GM19043 (cell line): ENCODE measurements around the gene FAM20C.

Experiments used
- ATAC-seq: cut with Tn5 transposase; IDR thresholded peaks from one replicate; pipeline ENCODE4 v1.9.1; 2021; ENCODE audit warnings: low read depth; ENCODE audit not compliant: unreplicated experiment

The FAM20C gene

DNA sequence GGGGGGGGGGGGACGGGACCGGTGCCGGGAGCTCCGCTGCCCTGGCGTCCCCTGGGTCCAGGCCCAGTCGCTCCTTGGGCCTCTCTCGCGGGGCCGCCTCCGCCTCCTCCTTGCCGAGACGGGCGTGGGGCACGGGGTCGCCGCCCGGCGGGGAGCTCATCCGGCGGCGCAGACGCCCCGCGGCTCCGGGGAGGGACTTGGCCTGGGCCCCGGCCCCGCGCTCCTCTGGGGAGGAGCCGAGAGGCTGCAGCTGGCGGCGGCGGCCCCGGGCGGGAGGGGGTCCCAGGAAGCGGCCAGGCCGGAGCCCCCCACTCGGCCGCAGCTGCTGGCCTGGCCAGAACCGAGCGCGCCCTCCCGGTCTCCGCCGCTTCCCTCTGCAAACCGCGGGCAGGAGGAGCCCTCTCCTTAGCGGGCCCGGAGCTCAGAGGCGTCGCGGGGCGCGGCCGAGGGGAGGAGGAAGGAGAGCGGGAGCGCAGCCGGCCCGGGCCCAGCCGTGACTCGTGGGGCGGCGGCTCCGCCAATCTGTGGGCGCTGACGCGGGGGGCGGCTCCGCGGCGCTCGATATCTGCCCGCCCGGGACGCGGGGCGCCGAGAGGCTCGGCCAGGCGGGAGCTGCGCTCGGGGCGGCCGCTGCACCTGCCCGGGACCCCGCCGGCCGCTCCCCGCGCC, at the start of gene FAM20C:
FAM20C (plus strand) TSS at position 591 of the 669 bp plus-strand sequence. CDS start 629 bp downstream, outside the sequence.
- no peak for ATAC-seq

DNA sequence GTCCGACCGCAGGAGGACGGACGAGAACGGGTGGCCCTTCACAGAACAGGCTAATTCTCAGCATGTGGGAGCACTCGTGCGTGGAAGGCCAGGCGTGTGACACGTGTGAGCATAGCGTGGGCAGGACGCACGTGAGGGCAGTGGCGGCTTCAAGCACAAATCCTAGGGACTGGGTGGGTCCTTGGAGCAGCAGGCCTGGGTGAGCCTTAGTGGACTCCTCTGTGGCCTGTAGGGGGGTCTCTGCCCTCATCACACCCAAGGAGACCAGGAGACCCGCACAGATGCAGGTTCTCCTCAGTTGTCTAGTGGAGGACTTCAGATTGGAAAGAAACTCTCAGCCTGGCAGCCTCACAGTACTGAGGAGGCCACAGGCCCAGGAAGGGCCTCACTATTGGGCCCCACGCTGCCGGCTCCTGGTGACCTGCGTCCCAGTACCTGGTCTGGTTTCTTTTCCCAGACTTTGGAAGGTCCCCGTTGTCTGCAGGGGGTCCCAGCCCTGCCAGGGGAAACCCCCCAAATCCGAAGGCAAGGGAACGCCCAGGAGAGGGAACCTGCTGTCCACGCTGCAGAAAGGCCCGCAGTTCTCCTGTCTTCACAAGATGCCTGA, 49.1 kb upstream of the FAM20C start:
- no peak for ATAC-seq

DNA sequence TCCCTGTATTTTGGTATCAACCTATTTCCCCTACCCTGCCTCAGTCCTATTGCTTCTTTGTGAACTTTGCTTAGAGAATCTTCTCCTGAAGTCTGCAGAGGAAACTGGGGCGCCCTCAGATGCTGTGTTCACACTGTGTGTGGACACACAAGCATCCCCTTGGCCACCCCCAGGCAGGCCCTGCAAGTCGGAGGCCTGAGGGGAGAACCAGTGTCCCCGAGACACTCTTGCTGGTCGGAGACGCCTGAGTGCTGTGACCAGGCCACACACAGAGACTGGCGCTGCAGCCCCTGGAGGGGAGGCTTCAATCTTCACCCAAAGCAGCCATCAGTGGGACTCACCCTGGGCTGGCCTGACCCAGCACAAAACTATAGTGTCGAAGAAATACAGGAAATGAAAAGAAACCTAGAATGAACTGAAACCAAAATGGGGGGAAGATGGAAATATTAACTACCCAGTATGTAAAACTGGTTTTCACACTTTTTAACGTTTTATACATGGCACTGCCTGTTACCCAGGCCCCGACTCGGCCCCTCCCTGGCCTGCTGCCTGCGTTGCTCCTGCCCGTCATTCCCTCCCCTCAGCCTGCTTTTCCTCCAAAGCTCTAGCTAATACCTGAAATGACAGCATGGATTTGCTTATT, 48.4 kb upstream of the FAM20C start:
- peak; percentile 66 for ATAC-seq

DNA sequence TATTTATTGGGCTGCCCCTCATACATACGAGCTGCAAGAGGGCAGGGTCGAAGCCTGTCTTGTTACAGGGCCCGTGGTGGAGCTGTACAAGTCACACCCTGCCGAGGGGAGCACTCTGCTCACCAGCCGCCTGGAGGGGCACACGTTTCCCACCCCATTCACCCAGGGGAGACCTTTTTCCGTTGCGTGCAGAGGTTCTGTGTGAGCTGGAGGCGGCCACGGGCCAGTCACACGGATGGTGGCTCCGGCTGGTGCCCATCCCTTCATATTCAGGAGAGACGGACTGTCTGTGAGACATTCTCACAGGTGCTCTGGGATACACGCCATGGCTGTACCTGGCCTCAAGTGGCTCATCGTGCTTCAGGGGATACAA, 47.9 kb upstream of the FAM20C start:
- no peak for ATAC-seq

DNA sequence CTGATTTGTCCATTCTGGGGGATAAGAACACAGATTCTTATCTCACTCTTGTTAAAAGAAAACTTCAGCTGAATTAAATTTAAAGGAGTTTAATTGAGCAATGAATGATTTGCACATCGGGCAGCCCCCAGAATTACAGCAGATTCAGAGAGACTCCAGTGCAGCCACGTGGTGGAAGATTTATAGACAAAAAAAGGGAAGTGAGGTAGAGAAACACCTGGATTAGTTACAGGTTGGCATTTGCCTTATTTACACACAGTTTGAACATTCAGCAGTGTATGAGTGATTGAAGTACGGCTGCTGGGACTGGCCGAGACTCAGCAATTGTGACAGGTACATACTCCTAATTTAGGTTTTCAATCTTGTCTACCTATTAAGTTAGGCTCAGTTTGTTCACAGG, 46.5 kb upstream of the FAM20C start:
- no peak for ATAC-seq

DNA sequence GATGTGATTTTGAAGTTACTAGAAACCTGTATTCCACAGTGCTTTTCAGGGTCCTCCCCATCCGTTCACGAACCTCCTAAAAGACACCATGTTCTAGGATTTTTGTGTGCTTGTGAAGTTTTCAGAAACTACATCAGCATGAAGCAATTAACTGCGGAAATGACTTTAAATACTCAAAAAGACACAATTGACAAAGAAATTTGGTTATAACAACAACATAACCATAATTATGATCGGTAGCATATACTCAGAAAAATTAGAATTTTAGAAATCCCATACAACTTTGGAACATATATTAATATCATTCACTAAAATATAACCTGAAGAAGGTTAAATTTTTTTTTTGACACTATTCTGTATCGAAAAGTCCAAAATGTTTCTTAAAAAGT, 43.8 kb upstream of the FAM20C start:
- no peak for ATAC-seq

DNA sequence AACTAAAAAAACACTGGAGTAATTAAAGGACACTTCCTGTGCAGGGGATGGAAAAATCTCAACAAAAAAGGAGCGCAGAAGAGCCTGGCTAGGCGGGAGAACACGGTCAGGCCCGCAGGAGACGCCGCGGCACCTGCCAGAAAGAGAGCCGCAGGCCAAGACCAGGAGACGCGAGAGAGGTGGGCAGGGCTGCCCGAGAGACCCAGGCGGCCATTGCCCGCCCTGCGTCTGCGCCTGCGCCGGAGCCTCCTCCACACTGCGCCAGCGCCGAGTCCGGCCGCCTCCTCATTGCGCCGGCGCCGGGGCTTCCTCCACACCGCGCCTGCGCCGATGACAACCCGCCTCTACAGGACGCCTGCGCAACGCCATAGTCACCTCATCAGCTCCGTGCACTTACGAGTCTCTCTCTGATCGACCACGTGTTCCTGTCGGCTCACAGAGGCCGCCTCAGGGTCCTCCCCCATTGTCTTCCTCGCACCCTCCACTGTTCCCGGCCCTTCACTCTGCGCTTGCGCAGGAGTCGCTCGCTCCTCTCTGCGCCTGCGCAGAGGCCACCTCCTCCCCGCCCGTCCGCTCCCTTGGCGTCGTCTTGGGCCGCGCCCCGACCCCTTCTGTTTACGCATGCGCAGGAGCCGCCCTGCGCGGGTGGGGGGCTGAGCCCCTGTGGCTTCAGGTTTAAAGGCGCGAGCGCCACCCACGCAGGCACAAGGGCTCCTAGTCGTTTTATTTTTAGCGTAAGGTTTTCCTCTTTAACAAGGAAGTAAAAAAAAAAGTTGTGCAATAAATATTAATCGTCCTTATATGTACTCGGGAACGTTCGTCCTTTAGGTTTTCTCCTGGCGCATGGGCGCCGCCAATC, 43.2 kb upstream of the FAM20C start:
- peak; percentile 96 for ATAC-seq

DNA sequence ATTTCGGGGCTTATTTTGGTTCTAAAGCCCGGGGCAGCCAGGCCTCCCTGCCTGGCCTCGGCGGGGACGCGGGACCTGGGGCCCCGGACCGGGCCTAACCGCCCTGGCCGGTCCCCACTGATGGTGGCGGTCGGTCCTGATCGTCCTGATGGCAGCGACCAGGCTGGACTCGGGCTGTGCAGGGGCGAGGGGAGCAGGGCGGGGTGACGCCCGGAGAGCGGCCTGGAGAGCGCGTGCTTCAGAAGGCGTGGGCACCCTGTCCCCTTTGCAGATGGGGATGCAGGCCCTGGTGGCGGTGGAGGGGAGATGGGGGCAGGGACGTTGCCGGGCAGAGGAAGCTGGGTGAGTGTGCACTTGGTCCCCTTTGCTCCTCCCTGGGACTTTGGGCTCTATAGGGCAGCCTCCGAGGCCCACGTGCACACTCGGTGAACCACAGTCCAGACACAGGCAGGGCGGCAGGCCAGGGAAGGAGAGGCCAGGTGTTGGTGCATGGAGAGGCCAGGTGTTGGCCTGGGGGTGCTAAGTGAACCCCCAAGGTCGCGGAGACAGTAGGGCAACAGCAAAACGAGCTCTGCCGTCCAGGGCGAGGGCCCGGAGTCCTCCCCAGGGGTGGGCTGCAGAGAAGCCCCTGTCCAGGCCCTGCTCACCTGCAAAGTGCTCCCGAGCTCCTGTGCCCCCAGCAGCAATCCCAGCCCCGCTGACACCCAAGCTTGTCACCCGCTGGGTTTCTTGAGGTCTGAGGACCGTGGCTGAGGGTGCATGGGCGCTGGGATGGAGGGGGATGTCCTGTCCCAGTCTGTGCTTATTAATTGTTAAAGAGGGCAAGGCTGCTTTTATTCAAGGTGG, 42.4 kb upstream of the FAM20C start:
- ATAC-seq: no peak

DNA sequence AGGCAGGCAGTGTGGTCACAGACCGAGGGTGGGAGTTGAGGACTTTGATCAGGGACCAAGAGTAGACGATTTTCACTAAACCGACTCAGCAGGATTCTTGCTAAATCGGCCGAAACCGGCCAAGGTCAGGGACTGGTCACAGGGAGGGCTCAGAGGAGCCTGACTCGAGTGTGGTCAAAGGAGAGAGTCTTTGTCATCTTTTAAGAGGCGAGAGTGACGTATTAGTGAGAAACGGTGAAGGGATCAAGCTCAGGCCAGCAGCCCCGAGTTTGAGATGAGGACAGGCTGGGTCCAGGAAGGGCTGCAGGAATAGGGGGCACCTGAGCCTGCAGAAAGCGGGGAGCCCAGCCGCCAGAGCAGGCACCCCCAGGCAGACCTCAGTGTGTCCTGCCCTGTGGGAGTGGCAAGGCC, 41.6 kb upstream of the FAM20C start:
- ATAC-seq: no peak

DNA sequence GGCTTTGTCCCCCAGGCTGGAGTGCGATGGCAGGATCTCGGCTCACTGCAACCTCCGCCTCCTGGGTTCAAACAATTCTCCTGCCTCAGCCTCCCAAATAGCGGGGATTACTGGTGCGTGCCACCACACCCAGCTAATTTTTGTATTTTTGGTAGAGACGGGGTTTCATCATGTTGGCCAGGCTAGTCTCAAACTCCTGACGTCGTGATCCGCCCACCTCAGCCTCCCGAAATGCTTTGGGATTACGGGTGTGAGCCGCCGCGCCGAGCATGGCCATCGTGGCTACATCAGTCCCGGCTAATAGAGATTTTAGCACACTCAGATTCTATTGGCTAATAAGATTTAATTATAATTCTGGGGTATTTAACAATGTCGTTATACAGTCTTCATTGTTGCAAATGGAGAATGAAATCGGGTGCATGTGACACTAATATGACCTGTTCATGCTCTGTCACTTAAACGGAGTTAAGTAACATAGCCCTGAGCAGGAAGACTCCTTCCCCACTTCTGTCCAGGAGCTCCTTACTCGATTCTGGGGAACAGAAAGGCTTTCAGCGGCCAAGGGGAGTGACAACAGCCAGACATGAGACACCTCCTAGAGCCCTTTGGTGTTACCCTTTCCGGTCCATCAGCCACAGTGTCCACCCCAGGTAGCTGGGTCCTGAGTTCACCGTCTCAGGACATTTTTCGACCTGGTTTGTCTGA, 40.9 kb upstream of the FAM20C start:
- no peak for ATAC-seq

DNA sequence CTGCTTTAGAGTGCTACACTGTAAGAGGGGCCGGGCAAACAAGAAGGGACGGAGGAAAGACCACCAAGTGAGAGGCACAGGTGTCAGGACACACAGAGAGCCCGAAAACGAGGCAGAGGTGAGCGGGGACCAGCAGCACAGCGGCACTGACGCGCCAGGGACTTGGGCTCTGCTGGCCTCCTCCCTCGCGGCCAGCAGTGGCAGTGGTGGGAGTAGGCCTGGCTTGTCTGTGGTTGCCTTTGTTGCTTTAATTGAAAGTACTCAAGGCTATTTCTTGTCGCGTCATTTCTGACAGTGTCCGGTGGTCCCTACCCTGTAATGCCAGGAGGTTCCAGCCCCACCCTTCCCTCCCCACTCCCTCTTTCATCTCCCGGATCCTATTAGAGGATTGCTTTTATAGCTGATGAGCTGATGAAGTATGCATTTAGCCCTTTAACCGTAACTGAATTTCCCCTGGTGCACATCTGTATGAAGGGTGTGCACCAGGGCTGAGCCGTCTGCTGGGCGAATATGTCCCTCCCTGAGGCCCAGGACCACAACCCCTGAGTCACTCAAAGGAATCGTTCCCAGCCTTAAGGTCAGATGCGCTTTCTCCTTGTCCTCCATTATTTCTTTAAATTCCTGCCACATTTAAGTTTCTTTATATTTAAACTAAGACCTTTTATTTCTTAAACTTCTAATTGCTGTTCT, 39.5 kb upstream of the FAM20C start:
- ATAC-seq: no peak

DNA sequence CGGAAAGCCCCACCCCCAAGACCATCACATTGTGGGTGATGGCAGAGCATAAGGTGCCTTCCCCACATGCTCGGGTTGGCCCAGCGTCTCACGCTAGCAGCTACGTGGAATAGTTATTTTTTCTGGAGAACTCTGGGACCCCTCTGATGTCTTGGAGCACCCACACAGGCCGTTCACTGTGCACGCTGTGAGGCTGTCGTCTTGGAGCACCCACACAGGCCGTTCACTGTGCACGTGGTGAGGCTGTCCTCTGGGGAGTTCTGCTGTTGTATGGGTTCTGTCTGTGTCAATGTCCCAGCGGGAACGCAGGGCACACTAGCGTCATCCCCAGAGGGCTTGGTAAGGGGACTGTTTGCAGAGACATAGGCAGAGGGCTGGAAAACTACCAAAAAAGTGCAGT, 38.8 kb upstream of the FAM20C start:
- no peak for ATAC-seq

DNA sequence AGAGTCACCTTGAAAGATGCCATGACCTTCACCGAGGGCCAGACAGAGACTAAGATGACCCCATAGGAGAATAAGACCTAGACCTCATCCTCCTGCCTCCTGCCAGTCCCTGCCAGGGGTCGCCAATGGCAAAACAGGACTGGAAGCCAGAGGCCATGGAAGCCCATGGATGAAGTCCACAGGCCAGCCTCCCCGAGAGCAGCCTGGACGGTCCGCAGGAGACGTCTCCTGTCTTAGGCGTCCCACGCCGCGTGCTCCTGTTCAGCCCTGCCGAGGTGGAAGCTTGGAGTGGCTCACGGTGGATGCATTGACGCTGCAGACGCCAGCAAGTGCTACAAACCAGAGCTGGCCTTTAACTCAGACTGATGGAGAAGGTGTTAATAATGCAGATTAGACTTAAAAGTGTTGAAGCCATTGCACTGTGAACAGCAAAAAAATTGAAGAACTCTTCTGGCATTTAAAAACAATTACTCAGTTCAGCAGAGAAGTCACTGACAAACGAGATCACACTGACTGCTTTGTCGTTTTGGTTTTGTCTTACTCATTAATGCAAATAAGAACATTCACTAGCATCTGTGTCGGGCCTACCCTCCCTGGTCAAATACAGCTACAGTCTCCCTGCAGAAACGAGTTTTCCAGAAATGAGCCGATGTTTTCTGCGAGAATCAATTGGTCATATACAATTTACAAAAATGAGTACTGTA, 38.1 kb upstream of the FAM20C start:
- no peak for ATAC-seq

DNA sequence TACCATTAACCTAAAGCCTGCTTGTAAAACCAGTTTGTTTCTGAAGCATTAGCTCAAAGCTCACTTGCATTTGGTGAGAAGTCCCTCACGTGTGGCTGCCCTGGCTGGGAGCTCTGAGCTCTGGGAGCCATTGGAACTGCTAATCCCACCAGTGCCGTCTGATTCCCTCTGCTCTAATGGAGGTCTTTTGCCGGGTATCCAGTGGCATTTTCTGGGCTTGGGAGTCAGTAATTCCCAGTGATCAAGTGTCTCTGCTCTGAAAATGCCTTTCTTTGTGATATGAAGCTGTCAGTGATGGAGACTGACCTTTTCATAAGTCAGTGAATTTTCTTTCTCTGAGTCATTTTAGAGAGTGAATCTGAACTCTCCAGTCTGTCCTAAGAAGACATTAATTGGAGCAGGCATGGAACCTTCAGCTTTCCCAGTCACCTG, 36.9 kb upstream of the FAM20C start:
- no peak for ATAC-seq

DNA sequence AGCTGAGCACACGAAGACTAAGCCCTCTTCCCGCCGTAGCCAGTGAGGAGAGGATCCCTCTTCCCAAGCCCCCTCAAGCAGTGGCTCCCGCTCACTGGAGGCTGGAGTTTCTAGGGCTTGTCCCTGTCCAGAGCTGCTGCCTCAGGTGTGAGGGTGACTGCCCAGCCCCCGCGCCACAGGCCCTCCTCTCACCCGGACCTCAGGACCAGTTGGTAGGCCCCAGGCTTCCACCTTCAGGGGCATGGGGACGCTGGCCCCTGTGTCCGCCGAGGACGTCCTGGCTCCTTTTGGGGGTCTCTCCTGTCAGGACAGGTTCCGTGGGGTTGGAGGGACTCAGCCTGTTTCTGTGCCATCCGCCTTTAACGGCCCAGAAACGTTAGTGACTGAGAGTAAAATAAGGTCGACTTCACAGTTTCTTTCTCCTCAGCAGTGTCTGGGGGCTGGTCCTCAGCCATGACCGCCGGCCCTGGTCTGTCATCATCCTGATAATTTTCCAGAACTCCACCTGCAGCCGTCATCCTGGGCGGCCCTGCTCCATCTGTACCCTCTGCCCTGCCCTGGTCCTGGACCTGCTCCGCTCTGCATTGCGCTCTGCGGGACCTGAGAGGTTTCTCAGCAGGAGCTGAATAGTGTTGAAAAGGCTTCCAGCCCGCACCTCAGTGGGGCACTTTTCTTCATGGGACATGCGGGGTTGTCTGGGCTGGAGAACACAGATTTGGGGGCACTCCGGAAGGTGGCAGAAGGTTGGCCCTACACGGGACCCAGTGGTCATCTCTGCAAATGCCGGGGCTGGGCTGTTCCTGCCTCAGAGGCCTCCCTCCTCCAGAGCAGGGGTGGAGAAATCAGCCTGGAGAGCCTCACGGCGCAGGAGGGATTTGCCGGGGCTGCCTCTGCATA, 36.0 kb upstream of the FAM20C start:
- no peak for ATAC-seq

DNA sequence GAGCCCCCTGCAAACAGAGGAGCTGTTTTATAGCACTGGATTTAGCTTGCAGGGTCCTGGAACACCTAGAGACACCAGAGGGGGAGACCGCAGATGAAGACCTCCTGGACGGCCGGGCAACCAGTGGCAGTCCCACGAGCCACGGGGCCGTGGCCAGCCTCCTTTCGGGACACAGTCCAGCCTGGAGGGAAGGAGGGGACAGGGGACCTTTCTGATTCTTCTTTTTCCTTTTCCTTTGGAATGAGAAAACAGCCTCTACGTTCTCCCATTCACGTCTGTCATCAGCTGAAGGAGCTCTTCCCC, 35.4 kb upstream of the FAM20C start:
- ATAC-seq: no peak

DNA sequence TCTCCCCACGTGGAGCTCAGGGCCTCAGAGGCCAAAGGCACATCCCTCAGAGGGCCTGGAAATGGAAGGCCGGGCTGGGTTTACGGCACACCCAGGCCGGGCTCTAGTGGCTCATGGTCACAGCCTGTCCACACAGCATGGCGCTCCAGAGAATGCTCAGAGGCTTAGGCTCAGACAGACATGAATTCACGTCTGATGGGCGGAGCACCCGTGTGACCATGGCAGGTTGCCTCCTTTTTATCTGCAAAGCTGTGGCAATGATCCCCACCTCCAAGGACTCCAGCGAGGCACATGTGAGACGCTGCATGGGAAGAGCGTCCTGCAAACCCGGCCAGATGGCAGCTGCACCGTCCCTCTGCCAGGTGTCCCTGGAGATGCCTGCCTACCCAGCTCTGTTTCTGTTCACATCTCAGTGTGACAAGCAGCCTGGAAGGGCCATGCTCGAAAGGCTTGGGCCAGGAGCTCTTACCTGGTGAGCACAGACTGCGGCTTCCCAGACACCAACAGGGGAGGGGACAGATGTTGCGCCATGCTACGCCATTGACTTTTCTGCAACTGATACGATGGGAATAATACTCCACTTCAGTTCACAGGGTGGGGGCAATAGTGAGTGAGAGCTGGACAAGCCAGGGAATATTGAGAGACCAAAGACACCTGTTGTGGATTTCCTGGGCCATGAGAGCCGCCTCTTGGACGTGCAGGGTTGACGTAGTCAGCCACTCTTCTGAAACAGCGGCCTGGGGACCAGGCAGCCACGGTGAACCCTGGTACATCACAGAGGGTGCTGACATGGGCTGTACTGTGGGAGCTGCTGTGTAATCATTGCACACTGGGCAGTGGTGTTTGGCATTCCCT, 34.4 kb upstream of the FAM20C start:
- ATAC-seq: no peak
